ENCODE data around the gene IL18R1.

Gene IL18R1

DNA sequence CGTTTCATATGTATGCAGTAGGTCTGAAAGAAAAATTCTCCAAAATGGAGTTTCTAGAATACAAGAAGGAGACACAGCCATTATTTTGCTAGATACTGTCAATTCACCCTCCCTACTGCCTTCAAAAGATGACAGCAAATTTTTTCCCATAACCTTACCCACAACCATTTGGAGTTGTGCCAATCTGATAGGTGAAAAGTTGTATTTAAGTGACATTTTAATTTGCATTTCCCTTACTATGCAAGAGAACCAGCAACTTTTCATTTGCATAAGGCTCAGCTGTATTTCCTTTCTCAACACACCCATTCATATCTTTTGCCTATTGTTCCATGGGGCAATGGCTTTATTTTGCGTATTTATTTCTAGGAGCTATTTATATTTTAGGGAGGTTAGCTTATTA is 36.0 kb downstream of the IL18R1 start:
- DNase-seq (ENCODE audit: low read depth), result no peak

DNA sequence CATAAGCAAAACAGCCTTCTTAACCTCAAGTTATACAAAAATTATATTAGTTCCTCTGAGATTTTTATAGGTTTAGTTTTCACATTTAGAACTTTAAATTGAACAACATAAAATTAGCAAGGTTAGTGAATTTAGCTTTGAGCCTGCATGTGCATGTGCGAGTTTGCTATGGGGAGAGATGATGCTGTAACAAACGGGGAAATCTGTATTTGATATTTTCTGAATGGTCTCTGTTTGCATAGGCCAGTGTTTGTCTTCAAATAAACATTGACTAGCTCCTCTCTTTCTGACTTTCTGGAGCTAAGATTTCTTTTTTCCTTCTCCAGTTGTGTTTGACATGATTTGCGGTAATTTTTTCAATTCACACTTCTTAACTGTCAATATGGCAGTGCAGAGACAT is 36.5 kb downstream of the IL18R1 start:
- no peak for DNase-seq (ENCODE audit: low read depth)

DNA sequence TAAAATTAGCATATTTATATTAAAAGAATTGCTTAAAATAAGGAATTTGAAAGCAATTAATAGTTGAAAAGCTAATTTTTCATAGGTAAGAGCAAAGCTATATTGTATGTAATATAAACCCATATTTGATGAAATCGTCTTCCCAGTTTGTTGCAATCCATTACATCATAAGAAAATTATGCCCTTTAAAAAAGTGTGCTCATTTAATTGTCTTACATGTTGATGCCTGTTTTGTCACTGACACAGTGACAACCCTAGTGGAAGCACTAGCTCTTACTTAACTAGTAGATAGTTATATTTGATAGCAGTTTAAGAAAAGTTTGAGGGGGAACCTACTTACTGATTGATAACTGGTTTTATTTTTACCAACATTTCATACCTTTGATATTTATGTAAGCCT is 37.3 kb downstream of the IL18R1 start:
- no peak for DNase-seq (ENCODE audit: low read depth)

DNA sequence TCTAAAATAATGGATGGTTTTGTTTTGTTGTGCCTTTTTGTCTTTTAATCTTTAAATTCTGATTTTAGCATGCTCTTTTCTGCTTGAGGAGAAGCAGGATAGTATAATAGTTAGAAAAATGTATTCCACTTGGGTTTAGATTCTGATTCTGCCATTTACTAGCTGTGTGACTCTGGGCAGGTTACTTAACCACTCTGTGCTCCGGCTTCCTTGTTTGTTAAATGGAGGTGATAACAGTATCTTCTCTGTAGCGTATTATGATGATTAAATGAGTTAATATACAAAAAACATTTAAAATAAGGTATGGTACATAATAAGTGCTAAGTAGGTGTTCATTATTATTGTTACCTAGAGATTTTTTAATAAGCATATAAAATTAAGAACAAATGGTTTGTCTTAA is 40.4 kb downstream of the IL18R1 start:
- DNase-seq (ENCODE audit: low read depth), result no peak

DNA sequence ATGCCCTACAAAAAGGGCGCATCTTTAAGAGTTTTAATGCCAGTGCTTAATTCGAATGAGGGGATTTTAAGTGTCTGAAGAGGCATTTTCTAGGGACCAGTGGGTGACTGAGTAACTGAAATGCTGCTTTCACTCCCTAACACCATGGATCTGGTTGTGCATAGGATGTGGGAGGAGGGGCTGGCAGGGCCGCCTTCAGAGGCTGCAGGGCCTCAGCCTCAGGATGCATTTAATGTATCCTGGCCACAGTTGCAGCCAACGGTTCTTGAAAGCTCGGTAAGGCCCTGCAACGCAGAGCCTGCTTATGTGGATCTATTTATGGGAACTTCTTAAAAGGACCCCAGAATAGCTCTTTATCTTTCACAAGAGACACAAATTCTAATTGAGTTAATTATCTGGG is 41.6 kb downstream of the IL18R1 start:
- no peak for DNase-seq (ENCODE audit: low read depth)

DNA sequence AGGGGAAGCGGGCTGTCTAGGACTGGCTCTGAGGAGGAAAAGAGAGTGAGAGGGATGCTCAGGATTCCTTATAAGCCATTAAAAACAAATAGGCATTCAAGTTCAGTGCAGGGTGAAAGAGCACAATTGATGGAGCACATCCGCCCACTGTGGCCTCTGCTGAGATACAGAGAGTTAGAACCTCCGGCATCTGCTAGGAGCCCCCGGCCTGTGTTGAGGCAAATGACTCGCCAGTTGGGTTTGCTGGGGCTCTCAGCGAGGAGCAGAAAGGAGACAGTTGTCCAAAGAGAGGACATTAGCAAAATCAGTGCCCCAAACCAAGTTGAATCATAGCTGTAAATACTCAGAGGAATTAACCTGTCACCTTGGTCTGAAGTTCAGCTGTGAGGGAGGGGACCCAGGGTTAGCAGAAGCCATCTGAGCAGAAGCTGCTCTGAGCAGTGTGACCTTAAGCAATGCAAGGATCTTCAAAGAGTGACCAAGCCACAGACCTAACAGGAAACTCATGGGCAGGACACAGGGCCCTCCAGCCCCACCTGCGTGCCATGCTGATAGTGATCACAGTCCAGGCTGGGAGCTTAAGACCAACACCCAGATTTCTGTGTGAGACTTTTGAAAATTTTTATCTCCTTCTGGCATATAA is 44.0 kb downstream of the IL18R1 start:
- DNase-seq (ENCODE audit: low read depth), result no peak

DNA sequence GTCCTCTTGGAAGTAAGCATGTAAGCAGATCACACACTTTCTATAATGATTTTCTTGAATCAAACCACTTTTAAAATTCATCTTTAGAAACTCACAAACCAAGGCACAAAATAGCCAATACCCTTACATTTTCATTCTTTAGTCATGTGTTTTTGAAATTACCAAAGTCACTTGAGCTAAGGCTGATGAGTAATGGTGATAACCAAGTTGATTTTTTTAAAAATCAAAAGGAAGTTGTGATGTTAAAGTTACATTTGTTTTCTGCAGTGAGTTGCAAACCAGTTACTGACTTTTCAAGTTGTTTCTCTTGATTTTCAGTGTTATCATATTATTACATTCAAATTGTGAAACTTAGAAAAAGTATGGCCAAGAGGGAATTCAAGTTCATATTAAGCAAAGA is 45.9 kb downstream of the IL18R1 start:
- no peak for DNase-seq (ENCODE audit: low read depth)

DNA sequence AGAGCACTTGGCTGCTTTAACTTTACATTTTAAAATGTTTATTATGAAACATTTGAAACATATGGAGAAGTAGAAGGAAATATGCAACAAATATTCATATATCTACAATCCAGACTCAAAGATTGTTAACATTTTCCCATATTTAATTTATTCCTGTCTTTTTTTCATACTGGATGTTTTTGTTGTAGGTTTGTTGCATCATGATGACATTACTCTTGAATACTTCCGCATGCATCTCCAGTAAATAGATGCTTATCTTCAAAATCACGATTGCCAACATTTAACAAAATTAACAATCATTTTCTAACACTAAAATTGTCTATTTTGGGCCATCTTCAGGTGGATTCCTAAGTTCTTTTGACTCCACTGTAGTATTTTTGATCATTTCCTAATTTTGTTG is 46.3 kb downstream of the IL18R1 start:
- no peak for DNase-seq (ENCODE audit: low read depth)

DNA sequence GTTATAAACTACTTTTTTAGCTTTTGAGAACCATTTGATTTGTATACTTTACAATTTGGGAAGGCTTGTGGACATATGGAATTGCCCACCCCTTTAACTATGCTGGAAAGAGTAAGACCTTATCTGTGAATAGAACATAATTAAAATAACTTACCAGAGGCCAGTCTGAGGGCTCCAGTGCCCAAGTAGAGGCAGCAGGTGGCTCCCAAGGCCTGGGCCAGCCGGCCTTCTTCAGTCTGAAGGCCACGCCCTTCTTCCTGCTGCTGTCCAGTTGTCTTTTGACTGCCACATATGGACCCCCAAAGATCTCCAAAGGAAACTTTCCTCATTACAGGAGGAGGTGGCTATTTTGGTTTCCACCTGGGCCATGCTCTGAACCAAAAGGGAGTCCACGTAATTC is 55.4 kb downstream of the IL18R1 start:
- DNase-seq (ENCODE audit: low read depth), result no peak

DNA sequence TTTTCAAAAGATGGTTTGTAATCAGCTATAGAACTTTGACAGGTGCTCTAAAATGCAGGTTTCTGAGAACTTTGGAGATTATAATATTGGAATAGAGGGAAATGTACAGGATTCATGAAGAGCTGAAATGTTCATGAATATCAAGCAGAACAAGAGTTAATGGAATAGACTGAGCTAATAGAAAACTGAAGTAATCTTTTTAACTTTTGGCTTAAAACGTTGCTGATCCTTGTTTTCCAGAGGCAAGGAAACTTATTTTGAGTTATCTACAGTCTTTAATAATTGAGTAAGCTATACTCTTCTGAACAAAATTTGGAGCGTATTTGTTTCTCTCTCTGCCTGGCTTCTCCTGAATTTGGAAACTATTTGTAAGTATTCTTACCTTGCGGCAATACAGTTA is 56.6 kb downstream of the IL18R1 start:
- no peak for DNase-seq (ENCODE audit: low read depth)

DNA sequence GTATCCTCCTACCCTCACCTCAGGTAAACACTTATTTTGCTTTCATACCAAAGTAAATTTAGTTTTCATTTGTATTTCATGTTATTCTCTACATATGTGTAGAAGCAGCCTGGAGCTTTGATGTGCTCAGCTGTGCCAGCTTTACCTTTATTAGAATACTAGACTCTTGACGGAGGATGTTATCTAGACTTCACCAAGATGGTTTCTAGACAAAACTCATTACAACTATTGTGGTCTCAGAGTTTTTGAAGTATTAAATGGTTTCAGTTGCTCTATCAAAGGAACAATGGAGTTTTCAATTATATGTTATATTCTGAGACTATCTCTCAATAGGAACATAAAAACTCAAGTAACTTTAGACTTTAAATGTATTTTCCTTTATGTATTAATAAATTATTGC is 62.4 kb downstream of the IL18R1 start:
- DNase-seq (ENCODE audit: low read depth), result no peak

DNA sequence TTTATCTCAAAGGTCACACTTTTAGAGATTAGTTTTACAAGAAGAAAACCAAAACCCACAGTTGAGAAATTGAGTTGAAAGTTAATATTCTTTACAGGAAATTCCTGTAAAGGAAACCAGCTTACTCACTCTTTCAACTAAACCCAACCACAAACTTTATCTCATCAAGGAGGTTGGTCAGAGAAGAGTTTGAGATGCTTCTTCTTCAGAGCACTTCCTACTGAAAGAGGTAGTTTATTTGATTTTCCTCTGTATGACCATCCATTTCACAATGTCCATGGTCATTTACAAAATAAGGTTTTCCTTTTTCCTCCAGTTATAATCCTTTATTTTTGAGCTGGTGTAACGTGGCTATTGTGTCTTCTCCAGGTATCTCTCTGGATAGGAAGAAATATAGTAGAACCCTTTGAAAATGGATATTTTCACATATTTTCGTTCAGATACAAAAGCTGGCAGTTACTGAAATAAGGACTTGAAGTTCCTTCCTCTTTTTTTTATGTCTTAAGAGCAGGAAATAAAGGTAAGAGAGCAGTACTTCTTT is 62.9 kb downstream of the IL18R1 start:
- DNase-seq (ENCODE audit: low read depth), result no peak

DNA sequence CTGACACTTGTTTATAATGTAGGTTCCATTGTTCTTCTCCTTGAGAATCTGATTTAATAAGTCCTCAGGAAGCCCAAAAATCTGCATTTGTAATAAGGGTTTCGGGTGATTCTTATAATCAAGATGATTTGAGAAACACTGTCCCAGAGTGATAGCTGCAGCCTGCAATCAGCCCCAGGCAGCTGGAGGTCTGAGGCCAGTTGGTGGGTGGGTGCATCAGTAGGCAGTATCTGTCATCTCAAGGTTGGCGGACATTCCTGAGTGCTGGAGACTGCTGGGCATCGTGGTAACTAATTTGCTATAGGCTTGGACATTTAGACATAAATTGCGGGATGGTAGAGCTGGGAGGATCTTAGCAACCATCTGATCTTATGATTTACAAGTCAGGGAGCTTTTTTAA is 64.7 kb downstream of the IL18R1 start:
- no peak for DNase-seq (ENCODE audit: low read depth)

DNA sequence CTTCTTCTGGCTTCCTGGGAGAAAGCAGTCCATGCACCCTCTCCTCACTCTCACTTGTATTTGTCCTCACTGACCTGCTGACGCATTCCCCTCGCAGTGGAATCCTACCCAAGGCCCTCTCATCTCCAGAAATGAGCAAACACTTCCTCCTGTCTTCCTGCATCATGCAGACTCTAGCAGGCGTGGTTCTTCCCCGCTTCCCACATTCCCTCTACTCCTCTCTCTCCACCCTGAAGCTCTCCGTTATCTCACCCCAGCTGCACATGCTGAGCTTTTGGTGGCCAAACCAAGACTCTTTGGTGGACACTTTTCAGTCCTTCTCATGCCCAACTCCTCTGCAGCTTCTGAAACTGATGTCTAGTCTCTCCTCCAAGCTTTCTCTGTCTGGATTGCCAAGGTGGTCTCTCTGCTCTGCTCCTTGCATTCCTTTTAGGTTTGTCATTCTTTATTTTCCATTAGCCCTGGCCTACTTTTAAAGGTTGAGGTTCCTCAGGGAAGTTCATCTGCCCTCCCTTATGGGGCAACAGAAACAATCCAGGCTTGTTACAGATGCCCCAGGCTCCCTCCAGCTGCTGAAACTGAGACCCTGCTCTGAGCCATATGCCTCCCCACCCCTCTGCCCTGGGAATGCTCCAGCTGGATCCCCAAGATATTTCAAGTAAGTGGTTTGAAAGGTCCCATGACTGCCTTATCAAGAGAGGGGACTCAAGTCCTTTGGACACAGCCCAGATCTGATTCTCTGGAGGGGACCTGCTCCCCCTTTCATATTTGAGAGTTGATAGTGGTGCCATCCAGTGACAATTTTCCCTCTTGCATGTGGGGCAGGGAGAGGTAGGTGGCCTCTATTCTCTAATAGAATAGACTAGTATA is 66.5 kb downstream of the IL18R1 start:
- DNase-seq (ENCODE audit: low read depth), result no peak

DNA sequence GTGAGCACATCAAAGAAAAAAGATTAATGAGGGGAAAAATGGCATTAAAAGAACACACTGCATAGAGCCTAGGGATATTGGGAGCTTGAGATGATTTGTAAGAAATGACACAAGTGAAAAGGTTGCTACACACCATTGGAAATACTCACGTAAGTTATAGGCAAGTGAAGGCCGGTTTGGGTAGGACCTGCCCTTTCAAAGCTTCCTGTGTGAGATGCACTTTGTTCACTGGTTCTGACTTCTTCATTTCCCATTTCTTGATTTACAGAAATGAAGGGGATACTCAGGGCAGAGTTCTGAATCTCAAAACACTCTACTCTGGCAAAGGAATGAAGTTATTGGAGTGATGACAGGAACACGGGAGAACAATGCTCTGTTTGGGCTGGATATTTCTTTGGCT is 67.3 kb downstream of the IL18R1 start, which contains the start of gene IL18RAP:
Gene IL18RAP, plus strand, starts transcription at position 251 of the 400 bp plus-strand sequence. Its CDS starts 118 bp downstream, at position 369.
- DNase-seq (ENCODE audit: low read depth), result no peak

DNA sequence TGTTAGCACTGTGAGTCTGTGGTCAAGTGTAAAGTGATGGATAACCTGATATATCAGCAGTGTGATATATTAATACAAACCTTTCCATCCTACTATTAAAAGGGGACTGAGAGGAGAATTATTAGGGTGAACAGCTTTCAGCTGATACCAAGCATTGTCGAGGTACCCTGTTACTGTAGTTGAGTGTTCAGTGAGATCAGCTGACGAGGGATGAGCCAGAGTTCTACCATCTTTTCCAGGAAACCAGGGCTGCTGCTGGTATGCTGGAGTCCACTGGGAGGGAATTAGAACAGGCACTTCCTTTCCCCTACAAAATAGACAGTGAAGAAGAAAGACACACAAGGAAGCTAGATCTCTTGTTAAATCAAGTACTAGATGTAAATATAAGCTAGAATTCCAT is 67.8 kb downstream of the IL18R1 start:
- DNase-seq (ENCODE audit: low read depth), result no peak

DNA sequence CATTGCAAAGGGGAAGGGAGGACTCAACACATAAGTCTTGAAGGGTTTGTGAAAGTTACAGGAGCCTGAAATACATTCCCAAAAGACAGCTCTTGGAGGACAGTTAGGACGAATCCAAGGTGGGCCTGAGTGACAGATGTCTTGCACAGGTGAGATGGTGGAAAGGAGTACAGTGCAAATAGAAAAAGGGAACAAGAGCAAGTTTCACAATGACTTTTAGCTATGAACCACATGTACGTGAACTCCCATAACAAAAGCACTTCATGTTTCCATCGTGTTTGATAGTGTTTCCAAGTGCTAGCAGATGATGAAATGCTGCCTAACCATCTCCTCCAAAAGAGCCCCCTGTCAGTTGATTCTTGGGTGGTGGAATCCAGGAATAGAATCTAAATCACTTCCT is 69.2 kb downstream of the IL18R1 start:
- no peak for DNase-seq (ENCODE audit: low read depth)

DNA sequence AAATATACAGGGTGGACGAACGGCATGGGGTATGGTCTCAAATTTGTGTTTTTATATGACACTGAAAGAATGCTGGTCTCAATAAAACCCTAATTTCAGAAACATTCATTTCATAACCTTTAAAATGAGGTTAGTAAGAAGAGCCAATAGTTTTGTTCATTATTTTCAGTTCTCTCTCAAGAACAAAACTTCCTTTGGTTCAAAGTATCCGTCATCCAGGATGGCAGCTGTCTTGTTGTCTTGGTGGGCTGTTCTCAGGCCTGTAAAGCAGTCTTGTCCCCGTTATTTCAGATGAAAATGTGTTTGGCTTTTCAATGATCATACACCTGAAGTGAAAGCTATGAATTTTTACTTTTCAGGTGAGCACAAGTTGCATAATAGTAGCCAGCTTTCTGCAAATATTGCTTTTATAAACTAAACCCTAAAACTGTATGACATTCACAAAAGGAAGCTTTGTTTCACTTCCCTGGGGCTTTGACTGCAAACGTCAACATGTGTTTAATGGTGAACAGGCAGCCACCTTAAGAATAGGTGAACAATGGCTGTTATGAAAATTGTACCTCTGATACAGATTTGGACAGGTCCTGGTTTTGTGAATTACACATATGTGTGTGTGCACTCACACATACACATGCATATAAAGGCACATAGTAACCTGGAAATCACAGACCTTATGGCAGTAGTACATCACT is 70.0 kb downstream of the IL18R1 start:
- DNase-seq (ENCODE audit: low read depth), result no peak

DNA sequence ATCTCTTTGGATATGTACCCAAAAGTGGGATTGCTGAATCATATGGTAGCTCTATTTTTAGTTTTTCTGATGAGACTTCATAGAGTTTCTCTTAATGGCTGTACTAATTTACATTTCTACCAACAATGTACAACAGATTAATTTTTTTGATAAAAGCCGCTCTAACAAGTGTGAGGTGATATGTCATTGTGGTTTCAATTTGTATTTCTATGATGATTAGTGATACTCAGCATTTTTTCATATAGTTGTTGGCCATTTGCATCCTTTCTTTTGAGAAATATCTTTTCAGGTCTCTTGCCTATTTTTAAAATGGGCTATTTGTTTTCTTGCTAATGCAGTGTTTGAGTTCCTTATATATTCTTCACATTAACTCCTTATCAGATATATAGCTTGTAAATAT is 71.7 kb downstream of the IL18R1 start:
- DNase-seq (ENCODE audit: low read depth), result no peak

DNA sequence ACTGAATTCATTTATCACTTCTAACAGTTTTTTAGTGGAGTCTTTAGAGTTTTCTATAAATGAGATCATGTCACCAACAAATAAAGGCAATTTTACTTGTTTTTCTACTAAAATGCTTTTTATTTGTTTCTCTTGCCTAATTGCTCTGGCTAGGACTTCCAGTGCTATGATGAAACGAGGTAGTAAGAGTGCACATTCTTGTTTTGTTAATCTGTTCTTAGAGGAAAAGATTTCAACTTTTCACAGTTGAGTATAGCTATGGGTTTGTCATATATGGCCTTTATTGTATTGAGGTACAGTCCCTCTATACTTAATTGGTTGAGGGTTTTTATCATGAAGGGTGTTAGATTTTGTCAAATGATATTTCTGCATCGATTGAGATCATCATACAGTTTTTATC is 73.0 kb downstream of the IL18R1 start:
- no peak for DNase-seq (ENCODE audit: low read depth)

DNA sequence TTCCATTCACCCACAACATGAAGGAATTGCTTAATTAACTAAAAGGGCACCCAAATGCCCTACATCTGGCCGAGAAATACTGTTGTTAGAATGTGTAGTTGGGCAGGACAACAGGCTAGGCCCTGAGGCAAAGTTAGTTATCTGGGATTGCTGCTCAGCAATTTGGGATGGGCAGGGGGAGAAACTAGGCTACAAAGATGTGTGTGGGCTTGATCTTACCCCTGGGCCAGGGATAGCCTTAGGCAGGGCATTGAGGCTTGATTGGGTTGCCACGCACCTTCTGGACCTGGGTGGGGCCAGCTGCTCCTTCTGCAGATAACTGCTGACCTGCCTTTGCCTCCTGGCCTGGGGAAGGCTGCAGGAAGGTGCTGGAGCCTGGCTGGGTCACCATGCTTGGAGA is 76.8 kb downstream of the IL18R1 start:
- DNase-seq (ENCODE audit: low read depth), result no peak

DNA sequence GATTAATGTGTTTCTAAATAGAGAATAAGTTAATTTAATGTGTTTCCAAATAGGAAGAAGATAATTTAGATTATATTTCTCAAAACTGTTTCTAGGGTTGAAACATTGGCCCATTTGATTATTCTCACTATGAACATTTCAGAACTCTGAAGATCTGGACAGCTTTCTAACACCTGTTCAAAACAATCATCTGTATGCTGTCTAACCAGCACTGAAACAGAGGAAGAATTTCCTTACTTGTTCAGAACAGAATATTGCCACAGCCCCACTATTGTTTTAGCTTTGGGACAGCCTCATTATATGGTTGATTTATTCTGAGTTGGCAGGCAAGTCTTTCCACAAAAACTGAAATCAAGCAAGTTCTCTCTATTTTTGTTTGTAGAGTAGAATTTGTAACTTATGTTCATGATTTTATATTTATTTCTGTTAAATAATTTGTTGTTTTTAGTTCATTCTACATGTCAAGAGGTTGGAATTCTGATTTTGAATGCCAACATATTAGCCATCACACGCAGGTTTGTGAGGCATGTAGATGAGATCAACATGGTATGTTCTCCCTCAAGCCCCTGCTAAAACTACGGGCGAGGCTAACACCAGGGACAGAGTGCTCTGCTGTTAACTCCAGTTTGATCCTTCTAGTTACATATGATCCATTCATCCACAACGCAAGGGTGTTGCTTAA is 78.5 kb downstream of the IL18R1 start:
- no peak for DNase-seq (ENCODE audit: low read depth)

All from non-pigmented ciliary epithelial cell (primary cell).